Mucosa of descending colon (tissue), 3 donors: ENCODE results near the gene MRPS9. TPM values are rescaled to one million over a fixed set of nuclear protein-coding genes. Genes with fewer than 3 reads are reported as not detected.

Experiments
- ATAC-seq: fragments of 200-7000 bp; cut with Tn5 transposase; one replicate; pipeline ENCODE4 v1.9.1; 2020; ENCODE audit warnings: mild to moderate bottlenecking, moderate library complexity
- DNase-seq, 3 donors: peaks; one replicate each; pipeline ENCODE4 v3.0.0-alpha.2; 2020
- H3K36me3 ChIP-seq: fragments of 200-600 bp; one replicate; pipeline ENCODE4 v1.8.0; 2021; ENCODE audit warnings: low read depth, mild to moderate bottlenecking
- H3K4me1 ChIP-seq: fragments of 200-600 bp; one replicate; pipeline ENCODE4 v1.8.0; 2021; ENCODE audit warnings: low read depth, mild to moderate bottlenecking
- H3K4me3 ChIP-seq: fragments of 200-600 bp; one replicate; pipeline ENCODE4 v1.8.0; 2021; ENCODE audit warnings: mild to moderate bottlenecking
- H3K9me3 ChIP-seq: fragments of 200-600 bp; one replicate; pipeline ENCODE4 v1.8.0; 2021; ENCODE audit warnings: mild to moderate bottlenecking
- CTCF ChIP-seq: fragments of 200-600 bp; IDR thresholded peaks from one replicate; pipeline ENCODE4 v1.8.0; 2022; ENCODE audit warnings: antibody characterized with exemption, mild to moderate bottlenecking
- intact Hi-C, 2 donors: fragments of 100-400 bp; cut with DNase I in 1 of 2; cut with micrococcal nuclease in 1 of 2; formaldehyde crosslinking; loops; one replicate each; pipeline versions ENCODE4 v1.11.0 to v1.11.1; 2022; cut with DNase I, micrococcal nuclease
- total RNA-seq, 3 donors: library from RNA; stranded (reverse); fragmentation: NEBNext Ultra II Directional in 2 of 3; extraction: Animal tissue kit (Norgen Biotek cat#: 25700) in 2 of 3; gene quantifications; one replicate each; pipeline versions ENCODE4 v1.2.1 to v1.2.4, GENCODE V29; 2021 to 2023
- donor health status: DM: no; HTN: no; CAD: no; lungs with moderate emphysema.
- donor health status: DM: no; HTN: no; CAD: no.
- donor health status: DM: no; HTN: yes; CAD: no.

The MRPS9 gene
- total RNA-seq, 3 donors from 2014 or later: 20.5 to 29.6 (median 22.6) TPM

GRCh38 chr2:105057005-105057404 is 19.1 kb downstream of the MRPS9 start:
- no peaks in the 10 kb centered on the region for H3K9me3 ChIP-seq
- peaks cover 4% of the 10 kb centered on the region for H3K4me1 ChIP-seq
- ATAC-seq: no peak
- TF ChIP-seq CTCF: no peak
- no peak for DNase-seq
- H3K36me3 ChIP-seq: no peaks in the 10 kb centered on the region
- intact Hi-C loops: no loop called here
- no peak overlapping the region for H3K4me3 ChIP-seq

- no peak for TF ChIP-seq CTCF
These were observed 23.7 kb downstream of the MRPS9 start for GRCh38 chr2:105061560-105061959.

GRCh38 chr2:105062158-105062557 is 24.3 kb downstream of the MRPS9 start:
- Histone ChIP-seq H3K4me1 (no peaks in the 10 kb centered on the region), H3K9me3 (no peaks in the 10 kb centered on the region), H3K4me3 (no peak overlapping the region), H3K36me3 (no peaks in the 10 kb centered on the region)
- ATAC-seq (no peak), DNase-seq (no peak)
- TF ChIP-seq CTCF: no peak
- intact Hi-C loops: no loop called here

More at GRCh38 chr2:105061560-105061959, 23.7 kb downstream of the MRPS9 start:
- no peak for DNase-seq
- Histone ChIP-seq H3K9me3 (no peaks in the 10 kb centered on the region), H3K4me1 (no peaks in the 10 kb centered on the region), H3K4me3 (no peak overlapping the region), H3K36me3 (no peaks in the 10 kb centered on the region)
- intact Hi-C loops: no loop called here
- no peak for ATAC-seq

GRCh38 chr2:105068387-105068786 is 30.5 kb downstream of the MRPS9 start:
- intact Hi-C loops: no loop called here

GRCh38 chr2:105068875-105069274 is 31.0 kb downstream of the MRPS9 start:
- DNase-seq (peak in 1 of 3 donors; percentile 36), ATAC-seq (peak; percentile 92)
- intact Hi-C loops: no loop called here
- no peaks in the 10 kb centered on the region for H3K9me3 ChIP-seq
- no peak for TF ChIP-seq CTCF
- no peak overlapping the region for H3K4me3 ChIP-seq
- peaks cover 3% of the 10 kb centered on the region for H3K4me1 ChIP-seq
- no peaks in the 10 kb centered on the region for H3K36me3 ChIP-seq

More at GRCh38 chr2:105068387-105068786, 30.5 kb downstream of the MRPS9 start:
- no peak for TF ChIP-seq CTCF
- DNase-seq (no peak), ATAC-seq (peak; percentile 57)
- Histone ChIP-seq H3K4me3 (no peak overlapping the region), H3K4me1 (peaks cover 3% of the 10 kb centered on the region), H3K9me3 (no peaks in the 10 kb centered on the region), H3K36me3 (no peaks in the 10 kb centered on the region)
